Cardiac septum (tissue), 1 donor: ENCODE data around the gene AMN. TPM values are rescaled to one million over a fixed set of nuclear protein-coding genes. Genes with fewer than 3 reads are reported as not detected.

ENCODE experiments used
- DNase-seq: peaks from one replicate; pipeline ENCODE4 v3.0.0-alpha.2; 2020; ENCODE audit warnings: low spot score
- intact Hi-C: fragments of 100-400 bp; cut with DNase I; formaldehyde crosslinking; loops from one replicate; pipeline ENCODE4 v1.14.0; 2022
- total RNA-seq: library from RNA; stranded (reverse); fragmentation: NEBNext Ultra II Directional; extraction: Animal tissue kit (Norgen Biotek cat#: 25700); gene quantifications from one replicate; pipeline ENCODE4 v1.2.1, GENCODE V29; 2021
- donor health status: DM: no; HTN: no; CAD: no.

The AMN gene
- total RNA-seq, 1 donor from 2014 or later: not detected

- no peak for DNase-seq
- intact Hi-C loops: no loop called here
Observed at GRCh38 chr14:102910442-102910841, 12.0 kb upstream of the AMN start.

DNA sequence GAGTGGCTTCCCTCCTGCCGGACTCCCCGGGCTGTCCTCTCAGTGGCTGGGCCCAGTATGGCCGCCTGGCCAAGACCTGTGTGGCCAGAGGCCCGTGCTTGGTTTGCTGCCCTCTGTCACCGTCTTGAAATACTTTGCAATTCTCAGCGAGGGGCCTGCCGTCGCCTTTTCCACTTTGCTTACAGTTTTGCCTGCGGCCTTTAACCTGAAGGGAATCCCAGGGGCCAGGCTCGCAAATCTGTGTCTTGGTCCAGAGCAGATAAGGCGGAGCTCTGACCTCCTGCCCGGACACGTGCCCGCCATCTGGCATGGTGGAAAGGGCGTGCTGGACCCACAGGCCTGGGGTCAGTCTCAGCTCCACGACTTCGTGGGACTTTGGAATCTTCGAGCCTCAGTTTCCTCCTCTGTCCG lies 10.9 kb upstream of the AMN start:
- no peak for DNase-seq
- intact Hi-C loops: no loop called here

DNA sequence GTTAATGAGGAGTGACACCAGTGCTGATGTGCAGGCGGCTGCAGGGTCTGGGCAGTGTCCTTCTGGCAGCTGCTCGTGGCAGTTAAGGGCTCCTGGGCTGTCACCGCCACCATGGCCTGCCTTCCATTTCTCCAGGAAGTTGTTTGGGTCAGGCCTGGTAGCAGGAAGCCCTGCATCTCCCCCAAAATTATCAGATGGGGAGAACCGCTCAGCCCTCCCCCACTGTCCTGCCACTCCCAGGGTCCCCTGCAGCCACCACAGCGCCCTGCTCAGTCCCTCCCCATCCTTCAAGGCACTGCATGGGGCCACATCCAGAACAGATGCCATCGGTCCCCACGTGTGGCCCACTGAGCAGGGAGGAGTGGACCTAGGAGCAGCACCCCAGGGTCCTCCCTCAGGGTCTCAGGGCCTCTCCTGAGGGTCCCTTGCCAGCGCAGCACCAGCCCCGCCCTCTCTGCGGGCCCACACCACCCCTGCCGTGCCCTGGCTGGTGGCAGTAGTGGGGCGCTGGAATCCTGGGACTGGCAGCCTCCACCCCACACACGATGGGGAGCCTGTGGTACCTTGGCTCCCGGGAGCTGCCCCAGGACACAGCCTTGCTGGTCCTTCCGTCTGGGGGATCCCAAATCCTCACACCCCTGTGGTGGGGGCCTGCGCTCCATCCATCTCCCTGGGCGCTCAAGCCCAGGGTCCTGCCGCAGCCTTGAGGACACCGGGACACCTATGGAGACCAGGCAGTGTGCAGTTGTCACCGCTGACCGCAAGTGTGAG lies 10.3 kb upstream of the AMN start:
- intact Hi-C loops: no loop called here

DNA sequence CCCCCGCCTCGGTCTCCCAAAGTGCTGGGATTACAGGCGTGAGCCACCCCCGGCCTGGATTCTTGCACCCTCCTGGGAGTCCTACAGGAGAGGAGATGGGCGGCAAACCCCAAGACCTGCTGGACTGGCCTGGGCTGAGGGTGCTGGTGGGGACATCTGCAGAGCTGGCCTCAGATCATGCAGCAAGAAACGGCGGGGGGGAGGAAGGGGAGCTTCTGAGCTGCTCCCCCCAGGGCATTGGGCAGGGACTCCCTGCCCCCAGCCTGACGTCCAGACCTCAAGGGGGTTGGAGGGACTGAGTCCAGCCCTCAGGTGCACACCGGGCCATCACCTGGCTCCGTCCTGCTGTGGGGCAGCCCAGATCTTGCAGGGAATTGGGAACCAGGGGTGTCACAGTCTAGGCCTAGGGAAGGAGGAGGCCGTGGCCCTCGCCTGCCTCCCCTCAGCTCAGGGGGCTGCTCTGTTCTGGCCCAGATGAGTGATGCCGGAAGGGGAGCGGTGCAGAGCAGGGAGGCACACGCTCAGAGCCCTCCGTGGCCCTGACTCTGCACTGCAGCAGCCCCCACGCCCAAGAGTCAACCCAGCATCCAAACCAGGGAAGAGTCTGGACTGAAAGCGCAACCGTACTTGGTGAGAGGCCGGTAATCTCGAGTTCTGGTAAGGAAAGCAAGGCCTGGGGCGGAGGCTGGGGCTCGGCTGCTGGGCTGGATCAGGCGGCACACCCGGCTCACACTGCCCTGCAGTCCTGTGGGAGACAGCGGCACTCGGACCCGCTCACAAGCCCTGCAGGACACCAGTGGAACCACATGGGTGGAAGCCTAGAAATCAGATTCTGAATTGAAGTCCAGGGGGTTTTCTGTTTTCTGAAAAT lies 8.9 kb upstream of the AMN start:
- intact Hi-C loops: no loop called here
- no peak for DNase-seq

More for the DNA sequence above, 10.3 kb upstream of the AMN start:
- no peak for DNase-seq

GRCh38 chr14:102914474-102915291 lies 7.8 kb upstream of the AMN start:
- no peak for DNase-seq
- intact Hi-C loops: loop anchor here (5.0 kb wide), 3 partner anchors 87 to 217 kb away; partner anchors contain the start of gene TRAF3

- intact Hi-C loops: loop anchor here (5.0 kb wide), 3 partner anchors 88 to 218 kb away; partner anchors contain the start of gene TRAF3
- DNase-seq: no peak
Observed at GRCh38 chr14:102915292-102916110, 7.0 kb upstream of the AMN start.

GRCh38 chr14:102916347-102917055 lies 6.0 kb upstream of the AMN start:
- intact Hi-C loops: loop anchor here (5.0 kb wide), 3 partner anchors 89 to 219 kb away; partner anchors contain the start of gene TRAF3
- no peak for DNase-seq

GRCh38 chr14:102917056-102917385 lies 5.4 kb upstream of the AMN start:
- no peak for DNase-seq
- intact Hi-C loops: loop anchor here (5.0 kb wide), 3 partner anchors 90 to 220 kb away; partner anchors contain the start of gene TRAF3

GRCh38 chr14:102917469-102918211 lies 4.8 kb upstream of the AMN start:
- intact Hi-C loops: loop anchor here (5.0 kb wide), 3 partner anchors 90 to 220 kb away; partner anchors contain the start of gene TRAF3
- DNase-seq: no peak

DNA sequence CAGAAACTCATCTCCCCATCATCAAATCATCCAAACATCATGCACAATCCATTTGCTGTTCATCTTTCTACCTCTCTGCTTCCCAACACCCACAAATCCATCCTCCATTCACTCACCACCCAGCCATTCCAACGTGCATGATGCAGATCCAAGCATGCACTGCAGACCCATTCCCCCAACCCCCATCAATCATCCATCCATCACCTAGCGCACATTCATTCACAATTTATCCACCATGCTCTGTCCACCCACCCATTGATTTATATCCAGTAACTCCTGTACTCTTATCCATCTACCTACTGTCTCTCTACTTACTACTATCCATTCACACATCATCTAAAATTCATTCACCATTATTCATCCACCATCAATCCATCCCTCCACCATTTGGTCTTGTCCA lies 4.0 kb upstream of the AMN start:
- DNase-seq: no peak
- intact Hi-C loops: loop anchor here (5.0 kb wide), 3 partner anchors 91 to 221 kb away; partner anchors contain the start of gene TRAF3

DNA sequence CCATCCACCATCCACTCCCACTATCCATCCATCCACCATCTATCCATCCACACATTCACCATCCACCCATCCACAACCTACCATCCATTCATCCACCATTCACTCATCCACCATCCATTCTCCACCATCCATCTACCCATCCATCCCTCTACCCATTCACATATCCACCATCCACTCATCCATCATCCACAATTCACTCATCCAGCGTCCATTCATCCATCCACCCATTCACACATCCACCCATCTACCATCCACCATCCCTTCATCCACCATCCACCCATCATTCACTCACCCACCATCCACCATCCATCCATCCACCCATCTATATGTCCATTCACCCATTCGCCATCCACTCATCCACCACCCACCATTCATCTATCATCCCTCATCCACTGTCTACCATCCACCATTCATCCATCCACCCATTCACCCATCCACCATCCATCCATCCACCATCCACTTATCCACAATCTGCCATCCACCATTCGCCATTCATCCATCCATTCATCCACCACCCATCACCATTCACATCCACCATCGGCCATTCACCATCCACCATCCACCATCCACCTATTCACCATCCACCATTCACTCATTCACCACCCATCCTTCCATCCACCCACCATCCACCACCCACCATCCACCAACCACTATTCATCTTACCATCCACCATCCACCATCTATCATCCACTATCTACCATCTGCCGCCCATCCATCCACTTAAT lies 2.0 kb upstream of the AMN start:
- no peak for DNase-seq

GRCh38 chr14:102920998-102921304 lies 1.5 kb upstream of the AMN start:
- no peak for DNase-seq
- intact Hi-C loops: no loop called here

More for the DNA sequence above, 2.0 kb upstream of the AMN start:
- intact Hi-C loops: no loop called here

- no peak for DNase-seq
- intact Hi-C loops: no loop called here
Observed at GRCh38 chr14:102923201-102923924, 900 bp downstream of the AMN start.

DNA sequence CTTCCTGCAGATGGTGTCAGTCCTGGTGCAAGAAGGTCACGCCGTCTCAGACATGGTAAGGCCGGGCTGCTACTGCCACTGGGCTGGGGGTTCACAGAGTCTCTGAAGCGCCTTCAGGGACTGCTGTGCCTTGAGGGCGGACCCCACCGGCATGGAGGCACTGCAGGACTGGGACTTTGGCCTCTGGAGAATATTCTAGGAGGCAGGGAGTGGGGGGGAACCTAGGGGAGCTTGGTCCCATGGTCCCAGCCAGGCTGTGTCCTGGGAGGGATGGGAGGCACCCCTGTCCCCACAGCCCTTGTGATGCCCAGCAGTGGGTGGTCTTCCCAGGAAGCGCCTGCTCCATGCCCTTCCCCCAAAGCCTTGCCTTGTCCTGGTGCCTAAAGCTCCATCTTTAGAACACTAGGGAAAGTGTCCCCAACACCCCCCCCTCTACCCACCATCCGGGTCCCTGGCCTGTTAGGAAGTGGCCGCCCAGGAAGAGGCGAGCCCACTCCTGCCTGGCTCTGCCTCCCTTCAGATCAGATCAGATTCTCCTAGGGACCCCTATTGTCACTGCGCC lies 1.5 kb downstream of the AMN start:
- intact Hi-C loops: no loop called here
- no peak for DNase-seq

GRCh38 chr14:102924632-102925588 lies 2.4 kb downstream of the AMN start:
- intact Hi-C loops: no loop called here
- DNase-seq: no peak
